ENCODE data around the gene SCUBE2.

SCUBE2 gene

GRCh38 chr11:9057007-9057406 is 34.4 kb downstream of the SCUBE2 start (continued):
- TF ChIP-seq ZNF488 (tag by site-specific recombination; IDR thresholded peaks at IDR 0.05) (no peak), PRDM6 (tag by site-specific recombination; IDR thresholded peaks at IDR 0.05) (peak; percentile 76), SETDB1 (IDR thresholded peaks at IDR 0.05; ENCODE audit: insufficient read length, low read length) (no peak)
- TF ChIP-seq, protein P1, sequence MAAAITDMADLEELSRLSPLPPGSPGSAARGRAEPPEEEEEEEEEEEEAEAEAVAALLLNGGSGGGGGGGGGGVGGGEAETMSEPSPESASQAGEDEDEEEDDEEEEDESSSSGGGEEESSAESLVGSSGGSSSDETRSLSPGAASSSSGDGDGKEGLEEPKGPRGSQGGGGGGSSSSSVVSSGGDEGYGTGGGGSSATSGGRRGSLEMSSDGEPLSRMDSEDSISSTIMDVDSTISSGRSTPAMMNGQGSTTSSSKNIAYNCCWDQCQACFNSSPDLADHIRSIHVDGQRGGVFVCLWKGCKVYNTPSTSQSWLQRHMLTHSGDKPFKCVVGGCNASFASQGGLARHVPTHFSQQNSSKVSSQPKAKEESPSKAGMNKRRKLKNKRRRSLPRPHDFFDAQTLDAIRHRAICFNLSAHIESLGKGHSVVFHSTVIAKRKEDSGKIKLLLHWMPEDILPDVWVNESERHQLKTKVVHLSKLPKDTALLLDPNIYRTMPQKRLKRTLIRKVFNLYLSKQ (tag by site-specific recombination; IDR thresholded peaks at IDR 0.05; ENCODE audit: borderline replicate concordance), result no peak
- TF ChIP-seq, protein P2, sequence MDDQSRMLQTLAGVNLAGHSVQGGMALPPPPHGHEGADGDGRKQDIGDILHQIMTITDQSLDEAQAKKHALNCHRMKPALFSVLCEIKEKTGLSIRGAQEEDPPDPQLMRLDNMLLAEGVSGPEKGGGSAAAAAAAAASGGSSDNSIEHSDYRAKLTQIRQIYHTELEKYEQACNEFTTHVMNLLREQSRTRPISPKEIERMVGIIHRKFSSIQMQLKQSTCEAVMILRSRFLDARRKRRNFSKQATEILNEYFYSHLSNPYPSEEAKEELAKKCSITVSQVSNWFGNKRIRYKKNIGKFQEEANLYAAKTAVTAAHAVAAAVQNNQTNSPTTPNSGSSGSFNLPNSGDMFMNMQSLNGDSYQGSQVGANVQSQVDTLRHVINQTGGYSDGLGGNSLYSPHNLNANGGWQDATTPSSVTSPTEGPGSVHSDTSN (CRISPR knock-in tag; IDR thresholded peaks at IDR 0.05), result no peak

DNA sequence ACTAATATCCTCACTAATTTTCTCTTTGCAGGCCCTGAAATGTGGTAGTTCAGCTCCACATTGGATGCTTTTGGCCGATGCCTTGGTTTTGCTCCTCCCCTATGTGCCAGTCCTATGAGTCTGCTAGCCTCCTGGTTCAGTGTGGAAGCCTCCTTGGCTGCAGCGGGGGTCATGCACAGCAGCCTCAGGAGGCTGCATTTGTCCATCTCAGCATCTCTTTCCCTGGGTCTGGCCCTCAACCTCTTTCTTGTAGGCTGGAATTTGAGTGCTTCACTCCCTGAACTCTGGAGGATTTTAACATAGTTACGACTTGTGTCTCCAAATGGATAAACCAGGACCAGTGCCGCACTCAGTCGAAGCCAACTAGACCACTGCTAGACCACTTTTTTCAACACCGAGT is 34.9 kb downstream of the SCUBE2 start:
- no peak for TF ChIP-seq ZNF155 (tag by site-specific recombination; IDR thresholded peaks at IDR 0.05)
- no peak for TF ChIP-seq BCL11A (tag by site-specific recombination; IDR thresholded peaks at IDR 0.05; ENCODE audit: low read depth)
- TF ChIP-seq ZNF510 (tag by site-specific recombination; IDR thresholded peaks at IDR 0.05; ENCODE audit: insufficient replicate concordance), result no peak
- no peak for TF ChIP-seq ZBTB21 (tag by site-specific recombination; IDR thresholded peaks at IDR 0.05)
- TF ChIP-seq ZBTB26 (tag by site-specific recombination; optimal IDR thresholded peaks at IDR 0.05), result no peak
- TF ChIP-seq, protein P3, sequence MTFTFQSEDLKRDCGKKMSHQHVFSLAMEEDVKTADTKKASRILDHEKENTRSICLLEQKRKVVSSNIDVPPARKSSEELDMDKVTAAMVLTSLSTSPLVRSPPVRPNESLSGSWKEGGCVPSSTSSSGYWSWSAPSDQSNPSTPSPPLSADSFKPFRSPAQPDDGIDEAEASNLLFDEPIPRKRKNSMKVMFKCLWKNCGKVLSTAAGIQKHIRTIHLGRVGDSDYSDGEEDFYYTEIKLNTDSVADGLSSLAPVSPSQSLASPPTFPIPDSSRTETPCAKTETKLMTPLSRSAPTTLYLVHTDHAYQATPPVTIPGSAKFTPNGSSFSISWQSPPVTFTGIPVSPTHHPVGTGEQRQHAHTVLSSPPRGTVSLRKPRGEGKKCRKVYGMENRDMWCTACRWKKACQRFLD (tag by site-specific recombination; IDR thresholded peaks at IDR 0.05), result no peak
- no peak for TF ChIP-seq ZNF16 (tag by site-specific recombination; IDR thresholded peaks at IDR 0.05; ENCODE audit: low read depth)
- TF ChIP-seq MYNN (tag by site-specific recombination; IDR thresholded peaks at IDR 0.05; ENCODE audit: borderline replicate concordance), result no peak
- TF ChIP-seq PRDM1 (tag by site-specific recombination; IDR thresholded peaks at IDR 0.05), result no peak
- TF ChIP-seq BCL6B (tag by site-specific recombination; IDR thresholded peaks at IDR 0.05), result no peak
- TF ChIP-seq ZNF830 (tag by site-specific recombination; IDR thresholded peaks at IDR 0.05; ENCODE audit: low read depth), result no peak
- no peaks in the 10 kb centered on the region for H3K36me3 ChIP-seq (ENCODE audit: control insufficient read depth in 2 of 2, insufficient read depth in 1 of 2, low read length in 2 of 2)
- H3K4me3 ChIP-seq (ENCODE audit: low read depth, low read length), result no peak overlapping the region
- H3K4me1 ChIP-seq (ENCODE audit: control insufficient read depth, insufficient read depth, low read length), result no peaks in the 10 kb centered on the region
- ChIA-PET POLR2A (no interaction called here), CTCF (interaction anchor here (0.6 to 1.2 kb wide), 3 partner anchors 11 to 81 kb away, joined by 3 read pairs; no protein-coding TSS in a partner anchor)
- H3K27ac ChIP-seq (ENCODE audit: extremely low read depth, low read depth, low read length), result no peak overlapping the region
- no peaks in the 10 kb centered on the region for H3K9me3 ChIP-seq (ENCODE audit: control insufficient read depth, insufficient read depth, low read depth, low read length)
